Effector CD8-positive, alpha-beta T cell (primary cell): ENCODE measurements around the gene HBG2.
"Not testable (repeated sequence)": the region's sequence is repeated elsewhere in the genome, so short reads cannot be mapped to it uniquely, and the experiment has no call there.

Experiments
- DNase-seq: peaks from one replicate; lab custom pipeline; 2025; lab: John Stamatoyannopoulos, UW

The HBG2 gene

DNA sequence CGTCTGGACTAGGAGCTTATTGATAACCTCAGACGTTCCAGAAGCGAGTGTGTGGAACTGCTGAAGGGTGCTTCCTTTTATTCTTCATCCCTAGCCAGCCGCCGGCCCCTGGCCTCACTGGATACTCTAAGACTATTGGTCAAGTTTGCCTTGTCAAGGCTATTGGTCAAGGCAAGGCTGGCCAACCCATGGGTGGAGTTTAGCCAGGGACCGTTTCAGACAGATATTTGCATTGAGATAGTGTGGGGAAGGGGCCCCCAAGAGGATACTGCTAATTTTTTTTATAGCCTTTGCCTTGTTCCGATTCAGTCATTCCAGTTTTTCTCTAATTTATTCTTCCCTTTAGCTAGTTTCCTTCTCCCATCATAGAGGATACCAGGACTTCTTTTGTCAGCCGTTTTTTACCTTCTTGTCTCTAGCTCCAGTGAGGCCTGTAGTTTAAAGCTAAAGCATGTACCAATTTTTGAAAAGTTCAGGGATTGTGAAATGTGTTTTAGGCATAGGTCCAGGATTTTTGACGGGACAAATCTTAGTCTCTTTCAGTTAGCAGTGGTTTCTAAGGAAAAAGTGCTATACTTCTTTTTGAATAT is 4.7 kb downstream of the HBG2 start, which contains the start of gene HBG1:
Gene HBG1, minus strand, starts transcription at position 51 of the 590 bp plus-strand sequence. CDS start 53 bp downstream, outside the sequence.
- not testable (repeated sequence) for DNase-seq

GRCh38 chr11:5248498-5248897 is 6.1 kb downstream of the HBG2 start:
- not testable (repeated sequence) for DNase-seq

DNA sequence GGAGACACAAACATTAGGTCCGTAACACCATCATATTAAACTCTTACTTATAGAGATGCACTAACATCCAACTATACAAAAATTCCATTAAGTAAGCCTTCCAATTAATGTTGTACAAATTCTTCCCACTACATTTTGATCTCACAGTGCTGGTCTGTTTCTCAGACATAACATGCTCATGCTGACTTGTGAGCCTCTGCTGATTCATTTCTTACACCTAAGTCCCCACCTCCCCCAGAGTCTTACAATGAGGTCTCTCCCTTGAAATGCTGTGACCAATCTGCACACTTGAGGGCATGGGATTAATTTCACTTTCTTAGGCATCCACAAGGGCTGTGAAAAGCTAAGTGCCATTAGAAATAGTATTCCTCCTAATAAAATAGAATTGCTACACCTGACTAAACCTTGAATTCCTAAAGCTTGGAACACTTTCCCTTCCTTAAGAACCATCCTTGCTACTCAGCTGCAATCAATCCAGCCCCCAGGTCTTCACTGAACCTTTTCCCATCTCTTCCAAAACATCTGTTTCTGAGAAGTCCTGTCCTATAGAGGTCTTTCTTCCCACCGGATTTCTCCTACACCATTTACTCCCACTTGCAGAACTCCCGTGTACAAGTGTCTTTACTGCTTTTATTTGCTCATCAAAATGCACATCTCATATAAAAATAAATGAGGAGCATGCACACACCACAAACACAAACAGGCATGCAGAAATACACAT is 6.9 kb downstream of the HBG2 start:
- DNase-seq = no peak

DNA sequence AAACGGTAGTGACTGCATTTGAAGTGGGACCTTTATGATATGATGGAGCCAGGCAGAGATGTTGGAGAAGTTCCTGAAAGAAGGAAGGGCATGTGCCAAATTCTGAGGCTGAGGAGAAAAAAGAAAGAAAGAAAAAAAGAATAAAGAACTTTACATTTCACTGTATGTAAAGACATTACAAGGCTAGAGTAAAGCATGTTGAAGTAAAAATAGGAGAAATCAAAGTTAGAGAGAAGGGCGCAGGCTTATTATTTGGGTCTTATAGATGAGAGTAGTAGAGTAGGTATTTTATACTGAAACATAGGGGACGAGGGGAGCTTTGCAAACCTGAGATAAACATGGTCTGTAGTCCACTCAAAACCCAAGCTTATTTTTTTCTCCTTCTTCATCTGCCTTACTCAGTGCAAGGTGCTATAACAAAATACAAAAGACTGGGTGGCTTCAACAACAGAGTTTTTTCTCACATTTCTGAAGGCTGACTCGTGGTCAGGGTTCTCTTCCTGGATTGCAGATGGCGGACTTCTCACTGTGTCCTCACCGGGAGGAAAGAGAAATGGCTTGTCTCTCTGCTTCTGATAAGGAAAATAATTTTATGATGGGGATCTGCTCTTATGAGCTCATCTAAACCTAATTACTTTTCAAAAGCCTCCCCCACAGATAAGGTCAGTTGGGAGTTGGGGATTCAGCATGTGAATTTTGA is 7.7 kb downstream of the HBG2 start:
- no peak for DNase-seq

GRCh38 chr11:5245155-5245554 is 9.4 kb downstream of the HBG2 start:
- DNase-seq = no peak

DNA sequence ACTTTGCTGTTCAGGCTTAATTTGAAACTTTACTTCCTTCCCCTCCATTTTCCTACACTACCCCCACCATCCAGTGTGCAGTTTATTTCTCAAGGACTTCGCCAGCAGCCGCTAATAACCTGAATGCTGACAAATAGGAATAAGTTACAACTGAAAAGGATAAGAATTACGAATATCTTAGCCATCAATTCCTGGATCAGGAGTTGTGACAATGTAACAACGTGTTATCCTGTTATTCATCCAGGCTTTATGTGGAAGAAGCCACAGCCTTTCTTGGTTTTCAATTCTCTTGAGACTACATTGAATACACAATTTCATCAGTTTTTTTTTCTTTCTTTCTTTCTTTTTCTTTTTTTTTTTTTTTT is 10.8 kb downstream of the HBG2 start:
- DNase-seq = no peak

DNA sequence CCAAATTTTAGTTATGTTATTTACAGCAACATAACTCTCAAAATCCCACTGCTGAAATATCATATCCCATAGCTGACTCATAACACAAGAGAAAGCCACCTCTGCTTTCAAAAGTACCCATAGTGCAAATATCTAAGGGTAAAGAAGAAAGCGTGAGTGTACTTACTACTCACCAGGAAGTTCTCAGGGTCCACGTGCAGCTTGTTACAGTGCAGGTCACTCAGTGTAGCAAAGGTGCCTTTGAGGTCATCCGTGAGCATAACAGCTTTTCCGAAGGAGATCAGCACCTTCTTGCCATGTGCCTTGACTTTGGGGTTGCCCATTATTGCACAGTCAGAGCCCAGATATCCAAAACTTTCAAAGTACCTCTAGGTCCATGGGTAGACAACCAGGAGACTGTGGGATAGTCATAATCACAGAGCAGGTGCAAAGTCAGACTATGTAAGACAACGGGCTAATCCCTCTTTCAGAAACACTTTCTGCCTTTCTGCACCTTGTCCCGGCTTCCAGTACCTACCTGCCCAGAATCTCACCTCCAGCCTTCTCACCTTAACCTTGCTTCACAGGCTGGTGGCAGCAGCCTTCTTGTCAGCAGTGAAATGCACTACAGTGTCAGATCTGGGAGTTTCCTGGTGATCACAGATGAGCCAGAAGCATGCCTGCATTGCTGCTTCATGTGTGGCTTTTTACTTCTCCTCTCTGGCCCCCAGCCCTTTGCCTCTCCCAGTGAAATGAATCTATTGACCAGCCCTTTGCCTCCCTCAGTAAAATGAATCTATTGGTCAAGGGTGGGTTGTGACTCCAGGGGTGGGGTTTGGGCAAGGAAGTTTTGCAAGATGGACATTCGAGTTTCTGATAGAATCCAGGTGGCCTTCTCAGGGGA is 11.4 kb downstream of the HBG2 start:
- no peak for DNase-seq

- no peak for DNase-seq
Measured at GRCh38 chr11:5242208-5242607, 12.4 kb downstream of the HBG2 start.

GRCh38 chr11:5241458-5241857 is 13.1 kb downstream of the HBG2 start:
- DNase-seq = no peak

DNA sequence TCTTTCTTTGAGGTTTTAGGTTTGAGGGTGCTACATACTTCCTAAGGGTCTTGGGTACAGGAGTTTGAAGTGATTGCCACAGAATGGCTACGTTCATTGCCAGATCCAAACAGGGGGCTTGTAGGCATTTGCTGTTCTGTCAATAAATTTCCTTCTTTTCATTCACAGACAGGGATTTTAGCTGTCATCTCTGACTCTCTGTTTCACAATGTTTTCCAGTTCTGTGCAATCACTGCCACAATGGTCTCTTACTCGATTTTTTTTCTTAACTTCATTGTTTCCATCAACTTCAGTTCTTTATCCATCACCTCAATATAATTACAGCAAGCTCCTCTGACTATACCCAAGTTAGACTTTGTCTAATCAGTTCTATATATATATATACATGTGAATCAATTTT is 14.1 kb downstream of the HBG2 start:
- no peak for DNase-seq

- no peak for DNase-seq
Measured at GRCh38 chr11:5240056-5240455, 14.5 kb downstream of the HBG2 start.

- no peak for DNase-seq
Measured at GRCh38 chr11:5239046-5239445, 15.5 kb downstream of the HBG2 start.

GRCh38 chr11:5238486-5238885 is 16.1 kb downstream of the HBG2 start:
- DNase-seq = no peak

- DNase-seq = no peak
Measured at GRCh38 chr11:5237420-5237819, 17.2 kb downstream of the HBG2 start.

DNA sequence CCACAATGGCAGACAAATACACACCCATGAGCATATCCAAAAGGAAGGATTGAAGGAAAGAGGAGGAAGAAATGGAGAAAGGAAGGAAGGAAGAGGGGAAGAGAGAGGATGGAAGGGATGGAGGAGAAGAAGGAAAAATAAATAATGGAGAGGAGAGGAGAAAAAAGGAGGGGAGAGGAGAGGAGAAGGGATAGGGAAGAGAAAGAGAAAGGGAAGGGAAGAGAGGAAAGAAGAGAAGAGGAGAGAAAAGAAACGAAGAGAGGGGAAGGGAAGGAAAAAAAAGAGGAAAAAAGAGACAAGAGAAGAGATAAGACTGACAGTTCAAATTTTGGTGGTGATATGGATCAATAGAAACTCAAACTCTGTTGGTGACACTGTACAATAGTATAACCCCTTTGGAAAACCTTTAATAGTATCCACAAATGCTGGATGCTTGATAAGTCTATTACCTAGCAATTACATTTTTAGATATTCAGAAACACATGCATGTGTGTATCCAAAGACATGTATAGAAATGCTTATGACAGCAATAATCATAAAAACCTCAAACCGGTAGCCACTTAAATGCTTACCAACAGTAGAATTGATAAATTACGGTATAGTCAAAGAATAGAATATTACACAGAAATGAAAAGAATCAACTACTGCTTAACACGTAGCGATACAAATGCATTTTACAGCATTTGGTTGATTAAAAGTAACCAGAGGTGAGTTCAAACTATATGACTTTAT is 19.1 kb downstream of the HBG2 start:
- no peak for DNase-seq

- no peak for DNase-seq
Measured at GRCh38 chr11:5234381-5234834, 20.2 kb downstream of the HBG2 start, which contains the start of gene HBD. Gene HBD (minus strand): TSS chr11:5234483. CDS start chr11:5234433, 50 bp downstream.

DNA sequence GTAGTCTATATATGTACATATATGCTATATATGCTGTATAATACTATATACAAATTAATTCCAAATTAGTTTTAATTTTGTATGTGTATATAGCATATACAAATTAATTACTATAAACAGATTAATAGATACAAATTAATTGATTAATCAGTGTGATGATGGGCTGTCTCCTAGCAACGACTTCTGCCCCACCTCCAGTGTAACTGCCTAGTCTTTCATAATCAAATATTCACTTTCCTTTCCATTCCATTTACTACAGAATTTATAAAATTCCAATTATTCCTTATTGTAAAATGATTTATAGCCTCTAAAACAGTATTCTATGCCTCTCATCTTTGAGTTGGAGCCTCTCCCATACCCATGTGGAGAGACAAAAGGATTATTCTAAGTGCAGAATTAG is 21.3 kb downstream of the HBG2 start:
- no peak for DNase-seq

DNA sequence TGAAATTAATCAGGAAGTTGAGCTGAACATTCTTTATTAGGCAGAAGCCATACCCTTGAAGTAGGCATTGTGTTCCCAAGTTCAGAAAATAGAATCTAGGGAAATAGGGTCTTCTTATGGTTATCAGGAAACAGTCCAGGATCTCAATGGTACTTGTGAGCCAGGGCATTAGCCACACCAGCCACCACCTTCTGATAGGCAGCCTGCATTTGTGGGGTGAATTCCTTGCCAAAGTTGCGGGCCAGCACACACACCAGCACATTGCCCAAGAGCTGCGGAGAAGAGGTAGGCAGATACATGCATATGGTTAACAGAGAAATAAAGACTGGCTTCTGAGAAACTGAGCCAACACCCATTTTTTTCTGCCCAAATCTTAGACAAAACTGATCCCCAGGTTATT is 21.8 kb downstream of the HBG2 start:
- DNase-seq = no peak

DNA sequence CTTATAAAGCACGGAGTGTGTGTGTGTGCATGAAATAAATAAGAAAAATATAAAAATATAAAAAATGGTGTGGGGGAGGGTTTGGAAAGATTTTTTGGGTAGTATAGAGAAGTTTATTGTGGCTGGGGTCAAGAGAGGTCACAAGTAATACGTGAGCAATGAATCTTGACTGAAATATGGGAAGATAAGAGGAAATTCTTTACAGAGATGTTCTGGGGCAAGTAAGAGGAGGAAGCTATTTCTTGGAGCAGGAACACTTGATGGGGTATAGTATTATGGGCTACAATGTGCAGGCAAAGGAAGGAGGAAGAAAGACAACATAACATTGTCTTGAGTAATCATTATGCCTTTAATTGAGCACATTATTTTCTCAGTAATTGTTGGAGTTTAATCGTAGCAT is 22.4 kb downstream of the HBG2 start:
- no peak for DNase-seq

GRCh38 chr11:5231111-5231510 is 23.5 kb downstream of the HBG2 start:
- DNase-seq = no peak

DNA sequence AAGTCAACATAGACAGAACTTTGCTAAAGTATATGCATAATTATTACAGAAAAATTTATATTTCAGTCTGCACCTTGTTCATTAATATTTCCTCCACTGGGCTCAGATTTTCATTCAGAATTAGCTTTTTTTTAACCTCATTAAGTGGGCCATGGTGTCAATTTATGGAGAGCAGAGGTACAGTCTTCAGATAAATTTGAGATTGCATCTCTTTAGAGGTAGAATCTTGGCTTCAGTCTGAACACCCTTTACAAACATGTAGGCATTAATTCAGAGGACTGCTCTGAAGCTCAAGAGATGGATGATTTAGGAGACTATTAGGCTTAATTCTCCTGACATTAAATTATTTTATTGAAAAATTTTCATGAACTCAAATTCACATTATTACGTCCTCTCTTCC is 24.3 kb downstream of the HBG2 start:
- no peak for DNase-seq
